Measurements from ENCODE around the gene RBM48. TPM values are rescaled to one million over a fixed set of nuclear protein-coding genes. Genes with fewer than 3 reads are reported as not detected.
A peak's percentile ranks its signal among the peaks of the same experiment; 100 is the strongest.
"Not testable (repeated sequence)": the region's sequence is repeated elsewhere in the genome, so short reads cannot be mapped to it uniquely, and the experiment has no call there.

RBM48 gene
- 11.1 and 14.0 TPM in 2 replicates for polyA plus RNA-seq (2014; cell fraction: cytosol; rRNA removed)
- polyA plus RNA-seq (2014; cell fraction: nucleus; rRNA removed) = 11.8 and 27.9 TPM in 2 replicates

DNA sequence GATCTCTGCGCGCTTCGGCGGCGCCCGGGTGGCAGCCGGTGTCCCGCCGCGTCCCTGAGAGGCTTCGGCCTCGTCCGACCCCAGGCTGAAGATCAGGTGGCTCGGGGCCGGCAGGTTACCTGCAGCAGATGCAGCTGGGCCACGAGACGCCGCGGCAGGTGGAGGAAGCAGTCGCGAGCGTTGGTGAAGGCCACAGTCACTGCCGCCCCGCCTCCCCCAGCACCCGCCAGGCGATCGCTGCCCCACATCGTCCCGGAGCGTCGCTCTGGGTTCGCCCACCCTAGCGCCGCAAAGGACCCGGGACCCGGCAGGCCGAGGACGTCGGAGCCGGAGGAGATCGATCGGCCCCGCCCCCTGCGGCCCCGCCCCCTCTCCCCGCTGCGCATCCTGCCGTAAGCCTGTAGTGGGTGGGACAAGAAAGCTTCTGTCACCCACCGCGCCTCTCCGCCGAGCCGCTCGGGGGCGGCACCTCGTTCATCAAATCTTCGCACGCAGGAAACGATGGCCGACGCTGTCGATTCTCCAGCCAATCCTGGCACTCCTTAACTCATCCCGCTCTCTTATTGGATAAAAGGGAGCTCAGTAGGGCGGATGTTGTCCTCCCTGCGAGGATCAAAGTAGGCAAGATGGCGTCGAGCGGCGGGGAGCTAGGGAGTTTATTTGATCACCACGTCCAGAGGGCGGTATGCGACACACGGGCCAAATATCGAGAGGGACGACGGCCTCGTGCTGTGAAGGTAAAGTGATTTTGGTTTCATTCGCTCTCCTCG, at the start of gene RBM48, which contains the start of gene PEX1:
RBM48 (plus strand) TSS at position 608 of the 770 bp plus-strand sequence; CDS start at position 627, 19 bp downstream.
PEX1 (minus strand) TSS at position 333 of the 770 bp plus-strand sequence; CDS start at position 248, 85 bp downstream.
- peak; percentile 99 for DNase-seq (ENCODE audit: low spot score)

DNA sequence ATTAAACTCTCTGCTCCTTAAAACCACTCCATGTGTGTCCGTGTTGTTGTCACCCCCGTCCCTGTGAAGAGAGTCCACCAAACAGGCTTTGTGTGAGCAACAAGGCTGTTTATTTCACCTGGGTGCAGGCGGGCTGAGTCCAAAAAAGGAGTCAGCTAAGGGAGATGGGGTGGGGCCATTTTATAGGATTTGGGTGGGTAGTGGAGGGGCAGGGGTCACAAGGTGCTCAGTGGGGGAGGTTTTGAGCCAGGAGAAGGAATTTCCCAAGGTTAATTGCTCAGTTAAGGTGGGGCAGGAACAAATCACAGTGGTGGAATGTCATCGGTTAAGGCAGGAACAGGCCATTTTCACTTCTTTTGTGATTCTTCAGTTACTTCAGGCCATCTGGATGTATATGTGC, 49.4 kb upstream of the RBM48 start:
- not testable (repeated sequence) for DNase-seq (ENCODE audit: low spot score)

DNA sequence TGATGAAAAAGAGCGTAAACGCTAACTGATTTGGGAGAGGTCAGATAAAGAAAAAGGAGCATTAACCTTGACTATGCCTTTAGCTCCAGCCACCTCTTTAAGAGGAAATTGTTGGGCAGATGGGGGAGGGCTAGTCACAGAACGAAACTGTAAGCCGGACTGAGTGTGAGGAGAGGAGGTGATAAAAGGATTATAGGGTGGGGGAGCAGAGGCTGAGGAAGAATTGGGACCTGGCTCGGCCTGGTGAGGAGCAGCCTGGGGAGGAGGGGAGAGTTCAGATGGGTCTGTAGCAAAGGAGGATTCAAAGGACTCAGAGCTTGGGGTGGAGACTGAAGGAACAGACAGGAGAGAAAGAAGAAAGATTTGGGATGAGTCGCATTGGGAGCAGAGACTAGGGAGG, 45.0 kb upstream of the RBM48 start:
- DNase-seq (ENCODE audit: low spot score) = not testable (repeated sequence)

DNA sequence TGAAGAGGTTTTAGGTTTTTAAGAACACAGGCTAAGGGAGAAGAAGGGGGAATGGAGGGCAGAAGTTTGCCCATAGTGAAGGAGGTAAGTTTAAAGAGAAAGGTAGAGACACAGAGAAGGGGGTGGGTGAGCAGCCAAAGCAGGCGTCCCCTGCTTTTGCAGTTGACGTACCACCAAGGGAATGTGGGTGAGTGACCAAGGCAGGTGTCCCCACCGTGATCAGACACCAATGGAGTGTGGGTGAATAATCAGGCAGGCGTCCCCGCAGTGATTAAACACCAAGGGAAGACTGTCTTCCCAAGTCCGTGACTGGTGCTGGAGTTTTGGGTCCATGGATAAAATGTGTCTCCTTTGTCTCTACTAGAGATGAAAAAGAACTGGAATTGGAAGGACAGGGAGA, 44.4 kb upstream of the RBM48 start:
- not testable (repeated sequence) for DNase-seq (ENCODE audit: low spot score)

DNA sequence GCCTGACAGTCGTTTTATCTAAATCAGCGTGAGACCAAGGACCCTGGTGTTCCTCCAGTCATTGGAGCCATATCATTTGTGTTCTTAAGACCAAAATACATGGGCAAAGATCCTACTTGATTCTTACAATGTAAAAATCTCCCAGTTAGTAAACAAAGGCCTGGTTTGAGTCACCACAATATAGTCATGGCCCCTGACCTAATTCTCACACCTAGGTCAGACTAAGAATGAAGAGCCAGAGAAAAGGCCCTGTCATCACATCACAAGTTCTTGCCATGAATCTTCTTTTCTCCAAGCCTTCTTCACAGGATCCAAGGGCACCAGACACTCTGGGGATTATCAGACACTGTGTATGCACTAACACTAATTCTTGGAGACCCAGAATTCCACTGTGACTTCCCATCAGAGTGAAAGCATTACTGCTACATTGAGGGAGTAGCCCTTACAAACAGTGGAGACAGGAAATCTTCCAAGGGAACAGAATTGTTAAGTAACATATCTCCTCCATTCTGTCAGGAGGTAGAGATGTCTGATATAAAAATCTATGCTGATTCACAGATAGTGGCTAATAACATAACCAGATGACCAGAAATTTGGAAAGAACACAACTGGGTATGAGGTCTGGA, 43.2 kb upstream of the RBM48 start:
- DNase-seq (ENCODE audit: low spot score) = no peak

DNA sequence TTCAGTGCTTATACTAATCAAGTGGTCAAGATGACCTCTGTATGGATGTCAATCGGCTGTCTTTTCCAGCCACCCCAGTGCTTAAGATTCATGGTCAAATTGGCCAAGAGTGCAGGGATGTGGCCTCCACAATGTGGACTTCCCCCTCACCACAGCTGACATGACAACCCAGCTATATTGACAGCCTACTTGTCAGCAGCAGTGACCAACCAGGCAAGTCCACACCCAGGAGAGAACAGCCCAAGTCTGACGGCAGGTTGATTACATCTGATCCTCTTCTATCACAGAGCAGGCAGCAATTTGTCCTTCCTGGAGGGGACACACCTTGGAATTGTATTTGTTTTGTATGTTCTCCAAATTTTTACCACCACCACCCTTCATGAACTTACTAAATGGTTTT, 42.6 kb upstream of the RBM48 start:
- DNase-seq (ENCODE audit: low spot score) = no peak

DNA sequence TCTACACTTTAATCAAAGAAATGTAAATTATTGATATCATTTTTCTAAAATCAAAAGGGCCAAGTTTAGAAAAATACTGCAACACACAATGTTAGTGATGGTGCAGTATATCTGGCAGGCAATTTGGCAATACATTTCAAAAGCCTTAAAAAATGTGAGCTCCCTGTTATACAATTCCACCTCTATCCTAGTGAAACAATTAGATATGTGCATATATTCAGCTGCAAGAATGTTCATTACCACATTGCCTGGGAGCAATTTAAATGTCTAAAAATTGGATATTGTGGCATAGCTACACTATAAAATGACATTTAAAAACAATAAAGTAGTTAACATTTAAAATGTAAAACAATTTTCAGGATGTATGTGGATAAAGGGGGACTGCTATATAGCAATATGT, 40.8 kb upstream of the RBM48 start:
- no peak for DNase-seq (ENCODE audit: low spot score)

DNA sequence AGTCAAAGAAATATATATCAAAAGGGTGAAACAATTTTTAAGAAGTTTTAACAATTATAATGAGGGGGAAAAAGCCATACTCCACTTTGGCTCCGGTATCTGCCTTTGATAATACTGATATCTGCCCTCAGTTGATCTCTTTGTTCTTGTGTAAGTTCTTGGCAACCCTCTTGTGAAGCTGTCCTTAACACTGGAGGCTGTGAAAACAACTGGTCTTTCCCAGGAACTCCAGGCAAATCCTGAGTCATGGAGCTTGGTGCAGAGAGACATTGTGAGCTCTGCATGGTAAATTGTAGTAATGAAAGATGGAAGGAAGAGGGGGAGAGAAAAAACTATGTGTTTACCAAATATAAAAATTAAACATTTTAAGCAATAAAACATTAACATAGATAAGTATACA, 39.0 kb upstream of the RBM48 start:
- no peak for DNase-seq (ENCODE audit: low spot score)

DNA sequence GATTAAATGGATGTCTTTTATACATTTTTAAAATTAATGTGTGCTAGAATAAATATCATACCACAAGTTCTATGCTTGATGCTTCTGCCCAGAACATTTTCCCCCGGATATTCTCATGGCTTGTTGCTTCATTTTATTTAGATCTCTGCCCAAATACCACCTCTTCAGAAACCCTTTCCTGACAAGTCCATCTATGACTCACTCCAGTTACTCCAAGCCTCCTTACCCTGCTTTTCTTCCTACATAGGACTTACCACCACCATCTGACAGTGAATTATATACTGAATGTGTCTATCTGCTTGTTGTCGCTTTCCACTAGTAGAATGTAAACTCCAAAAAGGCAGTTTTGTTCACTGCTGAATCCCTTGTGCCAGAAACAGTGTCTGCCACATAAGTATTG, 31.7 kb upstream of the RBM48 start:
- DNase-seq (ENCODE audit: low spot score) = no peak

DNA sequence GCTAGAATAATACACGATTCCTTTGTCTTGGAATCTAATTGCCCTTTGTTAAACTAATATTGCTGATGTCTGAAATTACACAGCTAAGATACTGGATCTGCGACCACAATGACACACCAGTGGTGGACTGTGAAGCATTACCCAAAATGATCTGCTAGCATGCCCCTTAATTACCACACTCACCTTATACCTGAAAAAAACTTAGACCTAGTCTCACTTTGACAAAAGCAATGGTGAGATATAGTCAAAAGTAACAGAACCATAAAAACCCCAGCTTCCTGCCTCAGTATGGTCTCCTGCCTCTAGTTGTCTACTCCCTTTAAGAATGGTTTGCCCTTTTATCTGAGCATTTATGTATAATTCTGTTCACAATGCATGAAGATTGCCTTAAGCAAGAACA, 30.0 kb upstream of the RBM48 start:
- no peak for DNase-seq (ENCODE audit: low spot score)

DNA sequence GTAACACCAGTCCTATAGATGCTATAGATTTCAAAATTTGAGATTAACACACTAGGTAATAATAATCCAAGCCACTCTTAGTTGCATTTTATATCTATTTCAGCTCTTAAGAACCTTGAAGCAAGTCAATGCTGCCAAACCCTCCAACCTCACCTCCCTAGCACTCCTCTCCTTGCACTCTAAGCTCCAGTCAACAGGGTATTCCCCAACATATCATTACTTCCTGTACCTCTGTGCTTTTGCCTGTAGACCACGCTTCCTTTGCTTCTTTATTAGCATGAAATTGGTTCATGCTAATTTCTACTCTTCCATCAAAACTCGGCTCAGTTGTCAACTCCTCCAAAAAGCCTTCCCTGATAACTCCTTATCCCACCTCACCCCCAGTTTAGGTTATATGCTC, 24.8 kb upstream of the RBM48 start:
- DNase-seq (ENCODE audit: low spot score) = no peak

DNA sequence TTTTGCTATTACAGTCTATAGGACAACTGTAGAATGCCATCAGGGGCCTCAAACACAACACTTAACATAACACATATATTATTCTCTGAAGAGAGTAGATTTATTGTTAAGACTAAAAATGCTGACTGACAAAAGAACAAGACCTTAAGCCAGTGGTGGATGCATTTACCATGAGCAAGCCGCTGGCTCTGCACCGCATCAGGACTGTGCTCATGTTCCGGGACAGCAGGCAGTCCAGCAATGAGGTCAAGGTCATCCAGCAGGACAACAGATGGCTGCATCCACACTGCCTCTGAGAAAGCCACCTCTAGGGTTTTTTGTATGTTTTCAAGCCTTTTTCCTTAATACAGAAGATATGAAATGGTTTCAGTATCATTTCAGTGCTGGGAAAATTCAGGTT, 24.0 kb upstream of the RBM48 start:
- no peak for DNase-seq (ENCODE audit: low spot score)

DNA sequence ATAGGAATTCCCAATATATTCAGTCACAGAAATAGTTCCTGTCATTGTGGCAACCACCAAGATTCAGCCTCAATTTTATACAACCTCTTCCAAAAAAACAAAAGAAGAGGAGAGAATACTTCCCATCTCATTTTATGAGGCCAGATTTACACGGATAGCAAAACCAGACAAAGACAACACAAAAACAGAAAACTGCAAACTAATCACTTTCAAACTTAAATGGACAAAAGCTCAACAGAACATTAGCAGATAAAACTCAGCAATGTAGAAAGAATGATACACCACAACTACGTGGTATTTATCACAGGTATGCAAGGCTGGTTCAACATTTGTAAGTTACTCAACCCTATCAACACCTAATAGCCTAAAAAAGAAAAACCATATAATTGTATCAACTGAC, 22.2 kb upstream of the RBM48 start:
- no peak for DNase-seq (ENCODE audit: low spot score)

DNA sequence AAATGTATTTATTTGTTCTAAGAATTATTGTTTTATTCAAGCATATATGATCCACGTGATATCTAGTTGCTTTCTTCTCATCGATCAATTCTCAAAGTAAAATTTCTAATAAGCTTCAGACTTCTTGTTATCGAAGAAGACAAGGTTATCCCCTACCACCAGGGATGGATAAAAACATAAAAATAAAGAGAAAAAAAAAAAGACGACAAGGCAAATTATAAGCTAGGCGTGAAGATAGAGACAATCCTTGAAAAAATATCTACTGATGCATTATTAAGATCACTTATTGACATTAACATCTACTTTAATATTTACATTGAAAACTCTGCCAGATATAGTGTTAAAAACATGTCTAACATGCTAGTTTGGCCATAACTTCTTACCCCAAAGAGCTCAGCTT, 19.6 kb upstream of the RBM48 start:
- no peak for DNase-seq (ENCODE audit: low spot score)

DNA sequence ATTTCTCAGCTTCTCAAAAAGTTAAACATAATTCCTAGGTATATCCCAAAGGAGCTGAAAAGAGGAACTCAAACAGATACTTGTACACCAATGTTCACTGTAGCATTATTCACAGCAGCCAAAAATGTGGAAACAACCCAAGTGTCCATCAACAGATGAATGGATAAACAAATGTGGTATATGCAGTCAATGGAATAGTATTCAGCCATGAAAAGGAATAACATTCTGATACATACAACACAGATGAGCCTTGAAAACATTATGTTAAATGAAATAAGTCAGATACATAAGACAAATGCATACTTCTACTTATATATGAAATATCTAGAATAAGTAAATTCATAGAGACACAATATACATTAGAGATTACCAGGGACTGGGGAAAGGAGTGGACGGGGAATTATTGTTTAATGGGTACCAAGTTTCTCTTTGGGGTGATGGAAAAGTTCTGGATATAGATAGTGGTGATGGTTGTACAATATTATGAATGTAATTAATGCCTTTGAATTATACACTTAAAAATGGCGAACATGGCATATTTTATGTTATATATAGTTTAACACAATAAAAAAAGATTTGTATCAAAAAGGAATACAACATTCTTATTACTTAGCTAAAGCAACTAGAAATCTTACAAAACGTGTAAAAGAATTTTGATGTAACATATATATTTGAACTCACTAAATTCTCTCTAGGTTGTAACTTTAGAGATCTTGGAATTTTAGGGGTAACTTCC, 15.3 kb upstream of the RBM48 start:
- DNase-seq (ENCODE audit: low spot score) = no peak

DNA sequence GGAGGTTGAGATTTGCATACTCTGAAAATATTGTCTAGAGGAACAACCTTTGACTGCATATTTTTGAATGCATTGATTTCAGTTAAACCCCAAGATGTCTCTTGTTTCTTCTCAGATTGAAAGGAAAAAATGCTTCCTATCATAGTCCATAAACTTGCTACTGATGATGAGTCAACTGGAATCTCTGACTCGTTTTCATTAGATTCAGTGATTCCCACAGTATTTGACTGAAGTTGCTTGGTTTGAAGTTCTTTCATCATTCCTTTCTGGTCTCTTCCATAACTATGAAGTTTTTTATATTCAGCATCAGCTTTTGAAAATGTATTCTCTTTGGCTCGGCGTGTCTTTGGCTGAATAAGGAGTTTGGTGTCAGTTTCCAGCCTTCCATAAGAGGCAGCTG, 11.0 kb upstream of the RBM48 start:
- no peak for DNase-seq (ENCODE audit: low spot score)

DNA sequence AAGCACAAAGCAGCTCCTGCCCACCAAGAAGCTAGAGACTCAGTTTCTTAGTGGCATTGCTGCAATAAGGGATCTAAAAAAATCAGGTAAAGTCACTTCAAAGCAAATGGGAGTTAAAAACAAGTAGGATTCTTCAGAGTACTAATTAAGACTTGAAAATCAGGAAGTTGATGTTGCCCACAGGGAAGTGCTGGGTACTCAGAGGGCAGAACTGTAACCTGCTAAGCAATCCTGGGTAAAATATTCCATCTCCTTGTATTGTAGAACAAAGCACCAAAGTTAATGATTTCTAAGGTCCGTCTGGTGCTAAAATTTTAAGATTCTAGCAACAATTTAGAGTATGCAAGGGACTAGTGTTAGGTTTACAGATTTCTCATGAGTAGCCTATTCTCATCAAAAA, 8.6 kb upstream of the RBM48 start:
- no peak for DNase-seq (ENCODE audit: low spot score)

DNA sequence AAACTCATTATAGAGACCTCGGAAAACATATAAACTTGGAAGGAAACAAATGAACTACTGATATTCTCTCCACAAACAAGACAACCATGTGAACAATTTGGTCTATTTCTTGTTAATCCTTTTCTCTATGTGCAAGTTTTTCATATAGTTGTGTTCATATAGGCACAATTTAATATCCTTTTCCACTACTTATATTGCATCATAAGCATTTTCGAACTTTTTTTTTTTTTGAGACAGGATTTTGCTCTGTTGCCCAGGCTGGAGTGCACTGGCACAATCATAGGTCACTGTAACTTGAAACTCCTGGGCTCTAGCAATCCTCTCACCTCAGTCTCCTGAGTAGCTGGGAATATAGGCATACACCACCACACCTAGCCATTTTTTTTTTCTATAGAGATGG, 5.5 kb upstream of the RBM48 start:
- no peak for DNase-seq (ENCODE audit: low spot score)

DNA sequence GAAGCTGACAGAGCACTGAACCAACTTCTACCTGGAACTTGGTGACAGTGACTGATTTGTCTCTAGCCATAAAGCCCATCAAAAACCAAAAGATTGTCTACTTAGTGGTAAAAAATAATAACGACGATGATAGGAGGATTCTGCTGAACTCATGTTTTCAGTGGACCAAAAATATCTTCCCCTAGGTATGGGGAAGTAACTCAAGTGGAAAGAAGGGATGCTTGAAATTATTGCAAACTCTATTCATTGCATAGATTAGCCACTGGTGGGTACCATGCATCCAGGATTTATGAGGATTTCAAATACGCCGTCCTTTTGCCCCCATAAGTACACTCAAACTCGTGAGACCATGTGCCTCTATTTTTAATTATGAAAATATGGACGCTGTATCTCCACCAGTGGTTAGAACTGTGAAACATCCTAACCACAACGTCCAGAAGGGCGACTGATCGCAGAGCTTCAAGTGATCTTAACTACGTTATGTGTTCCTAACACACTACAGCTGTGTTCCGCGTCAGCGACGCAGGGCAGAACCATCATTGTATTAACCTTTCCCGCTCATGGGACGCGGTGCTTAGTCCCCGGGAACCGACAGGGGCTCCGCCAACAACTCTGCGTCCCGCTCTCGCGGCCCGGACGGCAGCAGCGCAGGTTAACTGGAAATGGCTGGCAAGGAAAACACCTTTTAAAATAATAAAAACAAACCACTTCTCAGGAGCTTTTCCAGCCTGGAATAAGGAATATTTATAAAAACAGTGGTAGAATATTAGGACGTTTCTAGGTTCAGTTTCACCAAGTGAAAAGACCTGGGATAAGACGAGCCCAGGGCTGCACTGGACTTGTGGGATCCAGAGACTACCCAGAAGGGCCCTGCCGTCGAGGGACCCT, 1.1 kb upstream of the RBM48 start:
- peak; percentile 84 for DNase-seq (ENCODE audit: low spot score)

DNA sequence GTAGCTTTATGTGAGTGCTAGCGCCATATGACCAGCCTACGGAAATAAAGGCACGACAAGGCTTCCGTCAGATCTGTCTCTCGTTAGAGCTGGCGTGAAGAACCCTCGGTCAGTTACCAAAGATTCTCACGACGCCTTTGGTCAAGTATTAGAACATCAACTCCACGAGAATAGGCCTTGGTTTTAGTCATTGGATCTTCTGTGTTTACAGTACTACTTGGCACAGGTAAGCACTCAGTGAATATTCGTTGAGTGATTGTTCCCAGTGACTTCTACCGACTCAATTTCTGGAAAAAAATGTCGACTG, 316 bp downstream of the RBM48 start:
- no peak for DNase-seq (ENCODE audit: low spot score)

DNA sequence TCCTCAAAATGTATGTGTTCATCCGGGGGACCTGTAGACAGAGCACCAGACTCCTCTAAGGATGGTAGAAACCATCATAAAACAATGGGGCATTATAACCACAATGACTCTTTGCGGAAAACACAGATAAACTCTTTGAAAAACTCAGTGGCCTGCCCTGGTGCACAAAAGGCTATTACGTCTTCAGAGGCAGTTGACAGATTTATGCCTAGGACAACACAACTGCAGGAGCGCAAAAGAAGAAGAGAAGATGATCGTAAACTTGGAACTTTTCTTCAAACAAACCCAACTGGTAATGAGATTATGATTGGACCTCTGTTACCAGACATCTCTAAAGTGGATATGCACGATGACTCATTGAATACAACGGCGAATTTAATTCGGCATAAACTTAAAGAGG, 6.0 kb downstream of the RBM48 start:
- DNase-seq (ENCODE audit: low spot score) = no peak

DNA sequence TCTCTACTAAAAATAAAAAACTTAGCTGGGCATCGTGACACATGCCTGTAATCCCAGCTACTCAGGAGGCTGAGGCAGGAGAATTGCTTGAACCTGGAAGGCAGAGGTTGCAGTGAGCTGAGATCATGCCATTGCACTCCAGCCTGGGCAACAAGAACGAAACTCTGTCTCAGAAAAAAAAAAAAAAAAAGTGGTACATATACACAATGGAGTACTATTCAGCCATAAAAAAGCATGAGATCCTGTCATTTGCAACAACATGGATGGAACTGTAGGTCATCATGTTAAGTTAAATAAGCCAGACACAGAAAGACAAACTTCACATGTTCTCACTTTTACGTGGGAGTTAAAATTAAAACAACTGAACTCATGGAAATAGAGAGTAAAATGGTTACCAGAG, 14.9 kb downstream of the RBM48 start:
- not testable (repeated sequence) for DNase-seq (ENCODE audit: low spot score)

Data from SK-N-DZ (cell line).